A673 (cell line): ENCODE measurements around the gene NR2C2.

Experiments
- EZH2 ChIP-seq: fragments of 200-600 bp; sonication (generic); IDR thresholded peaks from 2 replicates; pipeline ENCODE4 v1.6.1; 2017; ENCODE audit warnings: borderline replicate concordance, low read depth, mild to moderate bottlenecking, mixed read lengths, antibody characterized with exemption, low read length; ENCODE audit not compliant: poor library complexity, severe bottlenecking
- TF ChIP-seq, protein P1 (sequence below): fragments of 300-800, 200-600 bp; sonication (generic); conservative IDR thresholded peaks from 2 replicates; pipeline ENCODE4 v1.5.1; 2017; ENCODE audit warnings: low read depth, mild to moderate bottlenecking, antibody characterized with exemption, low read length, moderate library complexity, mixed read lengths

DNA sequence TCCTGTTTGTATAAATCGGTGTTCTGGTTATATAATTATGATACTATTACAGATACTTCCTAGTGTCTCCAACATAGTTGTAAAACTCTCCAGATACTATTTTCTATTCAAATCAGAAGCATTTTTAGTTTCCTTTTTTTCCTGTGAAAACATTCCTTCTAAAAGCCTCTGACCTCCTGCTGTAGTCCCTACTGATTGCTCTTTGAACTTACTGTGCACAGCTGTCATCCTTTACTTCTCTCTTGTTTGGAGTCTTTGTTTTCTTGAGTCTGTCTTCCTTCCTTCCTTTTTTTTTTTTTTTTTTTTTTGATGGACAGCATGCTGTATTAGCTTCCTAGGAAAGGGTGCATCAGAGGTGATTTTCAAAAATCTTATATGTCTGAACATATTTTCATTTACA lies 28.9 kb downstream of the NR2C2 start:
- TF ChIP-seq, protein P1, sequence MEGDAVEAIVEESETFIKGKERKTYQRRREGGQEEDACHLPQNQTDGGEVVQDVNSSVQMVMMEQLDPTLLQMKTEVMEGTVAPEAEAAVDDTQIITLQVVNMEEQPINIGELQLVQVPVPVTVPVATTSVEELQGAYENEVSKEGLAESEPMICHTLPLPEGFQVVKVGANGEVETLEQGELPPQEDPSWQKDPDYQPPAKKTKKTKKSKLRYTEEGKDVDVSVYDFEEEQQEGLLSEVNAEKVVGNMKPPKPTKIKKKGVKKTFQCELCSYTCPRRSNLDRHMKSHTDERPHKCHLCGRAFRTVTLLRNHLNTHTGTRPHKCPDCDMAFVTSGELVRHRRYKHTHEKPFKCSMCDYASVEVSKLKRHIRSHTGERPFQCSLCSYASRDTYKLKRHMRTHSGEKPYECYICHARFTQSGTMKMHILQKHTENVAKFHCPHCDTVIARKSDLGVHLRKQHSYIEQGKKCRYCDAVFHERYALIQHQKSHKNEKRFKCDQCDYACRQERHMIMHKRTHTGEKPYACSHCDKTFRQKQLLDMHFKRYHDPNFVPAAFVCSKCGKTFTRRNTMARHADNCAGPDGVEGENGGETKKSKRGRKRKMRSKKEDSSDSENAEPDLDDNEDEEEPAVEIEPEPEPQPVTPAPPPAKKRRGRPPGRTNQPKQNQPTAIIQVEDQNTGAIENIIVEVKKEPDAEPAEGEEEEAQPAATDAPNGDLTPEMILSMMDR = no peak
- no peak for TF ChIP-seq EZH2
